NCI-H2081 (cell line): ENCODE data around the gene MAGEB17.
A peak's percentile ranks its signal among the peaks of the same experiment; 100 is the strongest.
"Not testable (repeated sequence)": the region's sequence is repeated elsewhere in the genome, so short reads cannot be mapped to it uniquely, and the experiment has no call there.

Source experiments
- DNase-seq, 2 experiments: peaks; one replicate each; lab custom pipeline; 2025; lab: John Stamatoyannopoulos, UW

Gene MAGEB17

GRCh38 chrX:16156692-16157331 lies 10.5 kb upstream of the MAGEB17 start:
- DNase-seq = no peak

- no peak for DNase-seq
Measured at GRCh38 chrX:16160729-16161128, 6.6 kb upstream of the MAGEB17 start.

GRCh38 chrX:16161173-16161572 lies 6.1 kb upstream of the MAGEB17 start:
- DNase-seq = not testable (repeated sequence)

GRCh38 chrX:16162391-16162790 lies 4.9 kb upstream of the MAGEB17 start:
- no peak for DNase-seq

- no peak for DNase-seq
Measured at GRCh38 chrX:16164748-16165147, 2.5 kb upstream of the MAGEB17 start.

GRCh38 chrX:16171039-16171438 lies 3.8 kb downstream of the MAGEB17 start:
- no peak for DNase-seq

- DNase-seq = no peak
Measured at GRCh38 chrX:16171944-16172343, 4.7 kb downstream of the MAGEB17 start.

GRCh38 chrX:16172391-16172790 lies 5.1 kb downstream of the MAGEB17 start:
- no peak for DNase-seq

GRCh38 chrX:16175329-16176061 lies 8.2 kb downstream of the MAGEB17 start:
- DNase-seq = no peak

- no peak for DNase-seq
Measured at GRCh38 chrX:16177260-16177659, 10.0 kb downstream of the MAGEB17 start.

- DNase-seq = not testable (repeated sequence)
Measured at GRCh38 chrX:16183843-16184242, 16.6 kb downstream of the MAGEB17 start.

- DNase-seq = no peak
Measured at GRCh38 chrX:16185725-16186136, 18.4 kb downstream of the MAGEB17 start.

- DNase-seq = no peak
Measured at GRCh38 chrX:16186380-16187007, 19.2 kb downstream of the MAGEB17 start.

- DNase-seq = no peak
Measured at GRCh38 chrX:16187024-16187760, 19.9 kb downstream of the MAGEB17 start.

GRCh38 chrX:16188687-16189086 lies 21.4 kb downstream of the MAGEB17 start:
- DNase-seq = peak; percentile 34 to 66

- DNase-seq = no peak
Measured at GRCh38 chrX:16191605-16192004, 24.3 kb downstream of the MAGEB17 start.

GRCh38 chrX:16196829-16197228 lies 29.5 kb downstream of the MAGEB17 start:
- no peak for DNase-seq

- no peak for DNase-seq
Measured at GRCh38 chrX:16199343-16199742, 32.1 kb downstream of the MAGEB17 start.

GRCh38 chrX:16202943-16203342 lies 35.7 kb downstream of the MAGEB17 start:
- DNase-seq = no peak

- no peak for DNase-seq
Measured at GRCh38 chrX:16204538-16204937, 37.3 kb downstream of the MAGEB17 start.

GRCh38 chrX:16205840-16206239 lies 38.6 kb downstream of the MAGEB17 start:
- no peak for DNase-seq

- DNase-seq = no peak
Measured at GRCh38 chrX:16207634-16208033, 40.4 kb downstream of the MAGEB17 start.

GRCh38 chrX:16208601-16209000 lies 41.3 kb downstream of the MAGEB17 start:
- DNase-seq = no peak
